ENCODE data around the gene FOXQ1. TPM values are rescaled to one million over a fixed set of nuclear protein-coding genes. Genes with fewer than 3 reads are reported as not detected.
A peak's percentile ranks its signal among the peaks of the same experiment; 100 is the strongest.

Gene FOXQ1
- total and polyA plus RNA-seq, 2 of the 13 experiments (the other 11 are each of a cell fraction or from before 2014, with no cell fraction given): 35.2 to 39.8 TPM

DNA sequence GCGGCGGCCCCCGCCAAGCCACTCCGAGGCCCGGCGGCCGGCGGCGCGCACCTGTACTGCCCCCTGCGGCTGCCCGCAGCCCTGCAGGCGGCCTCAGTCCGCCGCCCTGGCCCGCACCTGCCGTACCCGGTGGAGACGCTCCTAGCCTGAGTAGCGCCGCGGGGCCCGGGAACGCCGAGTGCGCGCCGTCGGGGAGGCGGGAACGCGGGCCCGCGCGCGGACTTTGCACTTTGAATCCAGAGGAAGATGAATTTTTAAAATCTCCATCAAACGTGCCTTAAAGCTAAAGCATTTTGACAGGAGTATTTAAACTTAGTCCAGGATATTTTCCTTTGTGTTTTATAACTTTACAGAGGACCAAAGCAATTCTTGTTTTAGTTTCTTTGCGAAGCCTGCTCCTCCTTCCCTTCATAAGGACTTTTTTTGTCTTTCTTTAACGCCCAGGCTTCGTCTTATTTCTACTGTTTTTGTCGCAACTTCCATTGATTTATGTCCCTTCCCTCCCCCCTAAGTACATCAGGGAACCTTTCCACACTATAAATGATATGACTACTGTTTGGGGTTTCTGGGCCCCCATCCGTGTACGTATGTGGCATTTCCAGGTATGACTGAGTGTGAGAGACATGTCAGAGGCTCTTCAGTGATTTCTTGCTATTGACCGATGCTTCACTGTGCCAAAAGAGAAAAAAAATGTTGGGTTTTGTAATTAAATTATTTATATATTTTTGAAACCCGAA, 2.0 kb downstream of the FOXQ1 start (continued):
- TF ChIP-seq, protein P1, sequence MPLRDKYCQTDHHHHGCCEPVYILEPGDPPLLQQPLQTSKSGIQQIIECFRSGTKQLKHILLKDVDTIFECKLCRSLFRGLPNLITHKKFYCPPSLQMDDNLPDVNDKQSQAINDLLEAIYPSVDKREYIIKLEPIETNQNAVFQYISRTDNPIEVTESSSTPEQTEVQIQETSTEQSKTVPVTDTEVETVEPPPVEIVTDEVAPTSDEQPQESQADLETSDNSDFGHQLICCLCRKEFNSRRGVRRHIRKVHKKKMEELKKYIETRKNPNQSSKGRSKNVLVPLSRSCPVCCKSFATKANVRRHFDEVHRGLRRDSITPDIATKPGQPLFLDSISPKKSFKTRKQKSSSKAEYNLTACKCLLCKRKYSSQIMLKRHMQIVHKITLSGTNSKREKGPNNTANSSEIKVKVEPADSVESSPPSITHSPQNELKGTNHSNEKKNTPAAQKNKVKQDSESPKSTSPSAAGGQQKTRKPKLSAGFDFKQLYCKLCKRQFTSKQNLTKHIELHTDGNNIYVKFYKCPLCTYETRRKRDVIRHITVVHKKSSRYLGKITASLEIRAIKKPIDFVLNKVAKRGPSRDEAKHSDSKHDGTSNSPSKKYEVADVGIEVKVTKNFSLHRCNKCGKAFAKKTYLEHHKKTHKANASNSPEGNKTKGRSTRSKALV (CRISPR knock-in tag; IDR thresholded peaks at IDR 0.05): peak; percentile 88
- peak; percentile 39; the same call in 1 of the 2 replicates for TF ChIP-seq ONECUT2 (CRISPR knock-in tag; IDR thresholded peaks at IDR 0.05)
- 0 out of 2 replicates have a peak, but pooled peaks have one; percentile 29 for TF ChIP-seq SIN3A (IDR thresholded peaks at IDR 0.05; ENCODE audit: borderline replicate concordance, low read depth, low read length)
- TF ChIP-seq, protein P2, sequence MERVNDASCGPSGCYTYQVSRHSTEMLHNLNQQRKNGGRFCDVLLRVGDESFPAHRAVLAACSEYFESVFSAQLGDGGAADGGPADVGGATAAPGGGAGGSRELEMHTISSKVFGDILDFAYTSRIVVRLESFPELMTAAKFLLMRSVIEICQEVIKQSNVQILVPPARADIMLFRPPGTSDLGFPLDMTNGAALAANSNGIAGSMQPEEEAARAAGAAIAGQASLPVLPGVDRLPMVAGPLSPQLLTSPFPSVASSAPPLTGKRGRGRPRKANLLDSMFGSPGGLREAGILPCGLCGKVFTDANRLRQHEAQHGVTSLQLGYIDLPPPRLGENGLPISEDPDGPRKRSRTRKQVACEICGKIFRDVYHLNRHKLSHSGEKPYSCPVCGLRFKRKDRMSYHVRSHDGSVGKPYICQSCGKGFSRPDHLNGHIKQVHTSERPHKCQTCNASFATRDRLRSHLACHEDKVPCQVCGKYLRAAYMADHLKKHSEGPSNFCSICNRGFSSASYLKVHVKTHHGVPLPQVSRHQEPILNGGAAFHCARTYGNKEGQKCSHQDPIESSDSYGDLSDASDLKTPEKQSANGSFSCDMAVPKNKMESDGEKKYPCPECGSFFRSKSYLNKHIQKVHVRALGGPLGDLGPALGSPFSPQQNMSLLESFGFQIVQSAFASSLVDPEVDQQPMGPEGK (CRISPR knock-in tag; IDR thresholded peaks at IDR 0.05): peak; percentile 40
- 0 out of 2 replicates have a peak, but pooled peaks have one; percentile 28 for TF ChIP-seq TP53 (CRISPR knock-in tag; conservative IDR thresholded peaks at IDR 0.05)
- peak; percentile 73 for TF ChIP-seq POGK (CRISPR knock-in tag; conservative IDR thresholded peaks at IDR 0.05)
- TF ChIP-seq ZBTB38 (CRISPR knock-in tag; IDR thresholded peaks at IDR 0.05): peak; percentile 60
- TF ChIP-seq TCF7 (IDR thresholded peaks at IDR 0.05; ENCODE audit: low read depth): no peak
- TF ChIP-seq HNF1B (CRISPR knock-in tag; IDR thresholded peaks at IDR 0.05): no peak
- peak; percentile 15; the same call in 1 of the 2 replicates for TF ChIP-seq FOSL2 (CRISPR knock-in tag; IDR thresholded peaks at IDR 0.05)
- peak; percentile 42 for TF ChIP-seq RFXAP (CRISPR knock-in tag; IDR thresholded peaks at IDR 0.05; ENCODE audit: borderline replicate concordance)
- 0 out of 2 replicates have a peak, but pooled peaks have one; percentile 38 for TF ChIP-seq ZNF451 (CRISPR knock-in tag; IDR thresholded peaks at IDR 0.05)
- TF ChIP-seq CC2D1A (CRISPR knock-in tag; IDR thresholded peaks at IDR 0.05): no peak
- TF ChIP-seq, protein P3, sequence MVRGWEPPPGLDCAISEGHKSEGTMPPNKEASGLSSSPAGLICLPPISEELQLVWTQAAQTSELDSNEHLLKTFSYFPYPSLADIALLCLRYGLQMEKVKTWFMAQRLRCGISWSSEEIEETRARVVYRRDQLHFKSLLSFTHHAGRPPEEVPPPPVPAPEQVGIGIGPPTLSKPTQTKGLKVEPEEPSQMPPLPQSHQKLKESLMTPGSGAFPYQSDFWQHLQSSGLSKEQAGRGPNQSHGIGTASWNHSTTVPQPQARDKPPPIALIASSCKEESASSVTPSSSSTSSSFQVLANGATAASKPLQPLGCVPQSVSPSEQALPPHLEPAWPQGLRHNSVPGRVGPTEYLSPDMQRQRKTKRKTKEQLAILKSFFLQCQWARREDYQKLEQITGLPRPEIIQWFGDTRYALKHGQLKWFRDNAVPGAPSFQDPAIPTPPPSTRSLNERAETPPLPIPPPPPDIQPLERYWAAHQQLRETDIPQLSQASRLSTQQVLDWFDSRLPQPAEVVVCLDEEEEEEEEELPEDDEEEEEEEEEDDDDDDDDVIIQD (CRISPR knock-in tag; IDR thresholded peaks at IDR 0.05; ENCODE audit: low read depth): 0 out of 2 replicates have a peak, but pooled peaks have one; percentile 23
- peak; percentile 32; the same call in 1 of the 2 replicates for TF ChIP-seq BHLHE40 (IDR thresholded peaks at IDR 0.05; ENCODE audit: low read length)
- peak; percentile 76; the same call in 1 of the 2 replicates for TF ChIP-seq YEATS4 (CRISPR knock-in tag; IDR thresholded peaks at IDR 0.05; ENCODE audit: borderline replicate concordance)
